Measurements from ENCODE around the gene FANK1. TPM values are rescaled to one million over a fixed set of nuclear protein-coding genes. Genes with fewer than 3 reads are reported as not detected.

Gene FANK1
- total and polyA plus RNA-seq, 2 experiments from 2014 or later, result 2.9 to 6.0 TPM

DNA sequence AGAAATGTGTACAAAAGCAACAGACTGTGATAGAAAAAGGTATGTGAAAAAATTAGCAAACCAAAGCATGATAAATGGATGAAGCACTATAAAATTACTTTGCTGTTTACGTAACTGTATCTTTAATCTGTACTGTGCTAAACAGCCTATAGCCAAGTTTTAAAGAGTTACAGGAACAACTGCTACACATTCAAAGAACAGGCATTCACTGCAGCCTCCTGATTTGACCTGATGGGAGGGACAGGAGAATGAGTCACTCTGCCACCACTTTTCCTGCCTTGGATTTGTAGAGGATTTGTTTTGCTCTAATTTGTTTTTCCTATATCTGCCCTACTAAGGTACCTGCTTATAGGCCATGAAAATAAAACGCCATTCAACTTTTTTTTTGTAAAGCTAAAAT lies 116.1 kb downstream of the FANK1 start:
- Histone ChIP-seq H2AFZ (no peak overlapping the region), H3K79me2 (no peaks in the 10 kb centered on the region), H3K9me3 (ENCODE audit: low read depth) (no peaks in the 10 kb centered on the region), H3K4me3 (no peak overlapping the region), H3K27ac (no peak overlapping the region), H3K9me2 (replicated peaks; ENCODE audit: insufficient read depth) (no peaks in the 10 kb centered on the region), H3K4me1 (ENCODE audit: insufficient read depth) (peaks cover 12% of the 10 kb centered on the region), H3K27me3 (no peaks in the 10 kb centered on the region), H3K4me2 (no peak overlapping the region), H4K20me1 (ENCODE audit: insufficient read depth, poor library complexity, severe bottlenecking) (no peaks in the 10 kb centered on the region), H3K36me3 (replicated peaks; ENCODE audit: insufficient read depth, low read depth) (no peaks in the 10 kb centered on the region)
- TF ChIP-seq EZH2 (IDR thresholded peaks at IDR 0.05; ENCODE audit: borderline replicate concordance), result no peak
- TF ChIP-seq EZH2phosphoT487 (IDR thresholded peaks at IDR 0.05; ENCODE audit: low read depth, severe bottlenecking, unreplicated experiment), result no peak
- TF ChIP-seq, protein P1, sequence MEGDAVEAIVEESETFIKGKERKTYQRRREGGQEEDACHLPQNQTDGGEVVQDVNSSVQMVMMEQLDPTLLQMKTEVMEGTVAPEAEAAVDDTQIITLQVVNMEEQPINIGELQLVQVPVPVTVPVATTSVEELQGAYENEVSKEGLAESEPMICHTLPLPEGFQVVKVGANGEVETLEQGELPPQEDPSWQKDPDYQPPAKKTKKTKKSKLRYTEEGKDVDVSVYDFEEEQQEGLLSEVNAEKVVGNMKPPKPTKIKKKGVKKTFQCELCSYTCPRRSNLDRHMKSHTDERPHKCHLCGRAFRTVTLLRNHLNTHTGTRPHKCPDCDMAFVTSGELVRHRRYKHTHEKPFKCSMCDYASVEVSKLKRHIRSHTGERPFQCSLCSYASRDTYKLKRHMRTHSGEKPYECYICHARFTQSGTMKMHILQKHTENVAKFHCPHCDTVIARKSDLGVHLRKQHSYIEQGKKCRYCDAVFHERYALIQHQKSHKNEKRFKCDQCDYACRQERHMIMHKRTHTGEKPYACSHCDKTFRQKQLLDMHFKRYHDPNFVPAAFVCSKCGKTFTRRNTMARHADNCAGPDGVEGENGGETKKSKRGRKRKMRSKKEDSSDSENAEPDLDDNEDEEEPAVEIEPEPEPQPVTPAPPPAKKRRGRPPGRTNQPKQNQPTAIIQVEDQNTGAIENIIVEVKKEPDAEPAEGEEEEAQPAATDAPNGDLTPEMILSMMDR (IDR thresholded peaks at IDR 0.05; ENCODE audit: poor library complexity), result no peak
- DNase-seq (ENCODE audit: low spot score), result no peak
- 88% methylated on average over 2 of the region's 2 CpGs for WGBS (ENCODE audit: low lambda C conversion rate, missing lambda C conversion rate)

DNA sequence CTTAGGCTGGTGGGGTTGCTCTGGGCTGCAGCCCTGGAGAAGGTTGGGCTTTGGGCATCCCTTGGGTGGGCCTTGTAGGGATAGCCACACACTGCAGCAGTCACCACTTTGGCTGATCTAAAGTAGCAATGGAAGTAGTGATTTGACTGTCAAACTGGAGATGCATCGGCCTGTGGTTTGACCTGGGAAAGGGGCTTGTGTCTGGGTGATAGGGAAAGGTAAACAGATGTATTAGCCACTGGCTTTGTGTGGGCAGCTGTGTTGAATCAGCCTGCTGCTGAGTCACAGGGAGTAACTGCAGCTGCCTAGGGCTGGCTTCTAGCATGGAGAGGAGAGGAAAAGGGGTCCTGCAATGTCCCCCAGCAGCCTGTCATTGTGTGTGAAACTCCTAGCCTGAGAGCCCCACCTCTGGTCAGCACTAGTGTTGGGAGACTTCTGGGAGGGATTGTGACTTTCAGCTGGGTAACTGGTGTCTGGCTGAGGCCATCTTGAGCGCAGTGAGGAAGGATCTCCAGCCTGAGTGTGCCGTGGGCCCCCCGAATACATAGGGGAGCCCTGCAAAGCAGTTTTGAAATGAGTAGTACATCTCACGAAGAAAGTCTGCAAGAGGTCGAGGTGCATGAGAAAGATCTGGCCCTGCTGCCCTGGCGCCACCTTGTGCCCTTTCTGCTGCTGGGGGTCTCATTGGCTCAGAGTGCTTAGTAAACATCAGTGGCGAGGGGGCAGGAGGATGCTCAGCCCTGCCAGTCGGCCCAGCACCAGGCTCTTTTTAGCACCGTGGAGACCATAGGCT lies 117.3 kb downstream of the FANK1 start:
- Histone ChIP-seq H3K27me3 (no peaks in the 10 kb centered on the region), H2AFZ (no peak overlapping the region), H3K9me3 (ENCODE audit: low read depth) (no peaks in the 10 kb centered on the region), H3K9me2 (replicated peaks; ENCODE audit: insufficient read depth) (no peaks in the 10 kb centered on the region), H3K4me2 (no peak overlapping the region), H3K36me3 (replicated peaks; ENCODE audit: insufficient read depth, low read depth) (no peaks in the 10 kb centered on the region), H3K4me1 (ENCODE audit: insufficient read depth) (peaks cover 12% of the 10 kb centered on the region), H3K27ac (no peak overlapping the region), H4K20me1 (ENCODE audit: insufficient read depth, poor library complexity, severe bottlenecking) (no peaks in the 10 kb centered on the region), H3K79me2 (no peaks in the 10 kb centered on the region), H3K4me3 (no peak overlapping the region)
- 70% methylated on average over 10 of the region's 10 CpGs for WGBS (ENCODE audit: low lambda C conversion rate, missing lambda C conversion rate)
- TF ChIP-seq, protein P1 (IDR thresholded peaks at IDR 0.05; ENCODE audit: poor library complexity), result no peak
- no peak for TF ChIP-seq EZH2phosphoT487 (IDR thresholded peaks at IDR 0.05; ENCODE audit: low read depth, severe bottlenecking, unreplicated experiment)
- TF ChIP-seq EZH2 (IDR thresholded peaks at IDR 0.05; ENCODE audit: borderline replicate concordance), result no peak
- peak; percentile 26 for DNase-seq (ENCODE audit: low spot score)

DNA sequence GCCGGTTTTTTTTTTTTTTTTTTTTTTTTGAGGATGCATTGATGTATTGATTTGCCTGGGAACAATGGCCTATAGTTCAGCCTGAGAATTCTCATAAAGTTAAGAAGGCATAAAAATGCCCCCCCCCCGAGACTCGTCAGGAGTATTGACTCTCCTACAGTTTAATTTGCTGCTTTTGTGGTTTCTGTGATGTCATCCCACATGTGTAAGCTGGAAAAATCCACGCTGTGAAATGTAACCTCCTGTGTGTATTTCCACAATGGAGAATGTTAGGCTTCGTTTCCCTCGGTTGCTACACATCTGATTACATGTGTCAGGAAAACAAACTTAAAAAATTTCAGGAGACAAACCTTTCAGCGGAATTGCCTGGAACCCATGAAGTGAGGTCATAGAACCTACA lies 117.9 kb downstream of the FANK1 start:
- no peak overlapping the region for H3K4me2 ChIP-seq
- H3K4me1 ChIP-seq (ENCODE audit: insufficient read depth), result peaks cover 12% of the 10 kb centered on the region
- no peaks in the 10 kb centered on the region for H3K27me3 ChIP-seq
- 71% methylated on average over 7 of the region's 7 CpGs for WGBS (ENCODE audit: low lambda C conversion rate, missing lambda C conversion rate)
- no peaks in the 10 kb centered on the region for H3K9me3 ChIP-seq (ENCODE audit: low read depth)
- no peak for DNase-seq (ENCODE audit: low spot score)
- H3K4me3 ChIP-seq, result no peak overlapping the region
- no peaks in the 10 kb centered on the region for H3K79me2 ChIP-seq
- H2AFZ ChIP-seq, result no peak overlapping the region
- no peaks in the 10 kb centered on the region for H3K36me3 ChIP-seq (replicated peaks; ENCODE audit: insufficient read depth, low read depth)
- no peaks in the 10 kb centered on the region for H4K20me1 ChIP-seq (ENCODE audit: insufficient read depth, poor library complexity, severe bottlenecking)
- no peaks in the 10 kb centered on the region for H3K9me2 ChIP-seq (replicated peaks; ENCODE audit: insufficient read depth)
- H3K27ac ChIP-seq, result no peak overlapping the region
- TF ChIP-seq EZH2phosphoT487 (IDR thresholded peaks at IDR 0.05; ENCODE audit: low read depth, severe bottlenecking, unreplicated experiment), result no peak
- TF ChIP-seq, protein P1 (IDR thresholded peaks at IDR 0.05; ENCODE audit: poor library complexity), result no peak
